Measurements from ENCODE around the gene MAPK8IP1. TPM values are rescaled to one million over a fixed set of nuclear protein-coding genes. Genes with fewer than 3 reads are reported as not detected.

The MAPK8IP1 gene
- total RNA-seq, 4 donors from 2014 or later, result 9.8 to 17.5 (median 13.8) TPM

DNA sequence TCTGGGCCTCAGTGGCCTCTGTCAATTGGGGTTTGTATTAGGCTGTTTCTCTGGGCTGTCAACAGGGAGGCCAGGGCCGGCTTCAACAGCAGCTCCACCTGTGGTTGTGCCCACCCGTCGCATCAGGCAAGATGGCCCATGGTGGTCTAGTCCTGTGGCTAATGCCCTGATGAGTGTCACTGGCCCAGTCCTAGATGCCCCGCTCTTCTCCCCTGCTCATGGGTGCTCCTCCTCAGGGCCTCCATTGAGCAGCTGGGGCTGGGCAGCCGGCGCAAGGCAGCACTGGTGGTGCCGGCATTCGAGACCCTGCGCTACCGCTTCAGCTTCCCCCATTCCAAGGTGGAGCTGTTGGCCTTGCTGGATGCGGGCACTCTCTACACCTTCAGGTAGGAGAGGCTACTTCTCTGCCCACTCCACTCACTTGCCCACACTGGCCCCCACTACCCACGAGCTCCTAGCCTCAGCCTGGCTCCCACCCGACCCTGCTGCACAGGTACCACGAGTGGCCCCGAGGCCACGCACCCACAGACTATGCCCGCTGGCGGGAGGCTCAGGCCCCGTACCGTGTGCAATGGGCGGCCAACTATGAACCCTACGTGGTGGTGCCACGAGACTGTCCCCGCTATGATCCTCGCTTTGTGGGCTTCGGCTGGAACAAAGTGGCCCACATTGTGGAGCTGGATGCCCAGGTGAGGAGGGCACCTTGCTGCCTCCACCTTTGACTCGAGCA, 42.4 kb downstream of the MAPK8IP1 start:
- Histone ChIP-seq H3K27me3 (peaks cover 43% of the 10 kb centered on the region), H3K4me1 (peaks cover 0 to 6% (median 2%) of the 10 kb centered on the region in 3 donors), H3K36me3 (peaks cover 0 to 26% of the 10 kb centered on the region in 2 donors), H3K4me3 (no peak overlapping the region), H3K9me3 (no peaks in the 10 kb centered on the region), H3K27ac (no peak overlapping the region)
- ATAC-seq, result no peak
- TF ChIP-seq POLR2AphosphoS5 (IDR thresholded peaks at IDR 0.05) (no peak), EP300 (IDR thresholded peaks at IDR 0.05) (no peak), POLR2A (IDR thresholded peaks at IDR 0.05) (no peak)
- TF ChIP-seq, protein P1, sequence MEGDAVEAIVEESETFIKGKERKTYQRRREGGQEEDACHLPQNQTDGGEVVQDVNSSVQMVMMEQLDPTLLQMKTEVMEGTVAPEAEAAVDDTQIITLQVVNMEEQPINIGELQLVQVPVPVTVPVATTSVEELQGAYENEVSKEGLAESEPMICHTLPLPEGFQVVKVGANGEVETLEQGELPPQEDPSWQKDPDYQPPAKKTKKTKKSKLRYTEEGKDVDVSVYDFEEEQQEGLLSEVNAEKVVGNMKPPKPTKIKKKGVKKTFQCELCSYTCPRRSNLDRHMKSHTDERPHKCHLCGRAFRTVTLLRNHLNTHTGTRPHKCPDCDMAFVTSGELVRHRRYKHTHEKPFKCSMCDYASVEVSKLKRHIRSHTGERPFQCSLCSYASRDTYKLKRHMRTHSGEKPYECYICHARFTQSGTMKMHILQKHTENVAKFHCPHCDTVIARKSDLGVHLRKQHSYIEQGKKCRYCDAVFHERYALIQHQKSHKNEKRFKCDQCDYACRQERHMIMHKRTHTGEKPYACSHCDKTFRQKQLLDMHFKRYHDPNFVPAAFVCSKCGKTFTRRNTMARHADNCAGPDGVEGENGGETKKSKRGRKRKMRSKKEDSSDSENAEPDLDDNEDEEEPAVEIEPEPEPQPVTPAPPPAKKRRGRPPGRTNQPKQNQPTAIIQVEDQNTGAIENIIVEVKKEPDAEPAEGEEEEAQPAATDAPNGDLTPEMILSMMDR (IDR thresholded peaks at IDR 0.05), result no peak
- WGBS, 2 donors (ENCODE audit: low coverage in 1 of 2), result 90 to 100% methylated on average over 1 to 6 of the region's 27 CpGs

DNA sequence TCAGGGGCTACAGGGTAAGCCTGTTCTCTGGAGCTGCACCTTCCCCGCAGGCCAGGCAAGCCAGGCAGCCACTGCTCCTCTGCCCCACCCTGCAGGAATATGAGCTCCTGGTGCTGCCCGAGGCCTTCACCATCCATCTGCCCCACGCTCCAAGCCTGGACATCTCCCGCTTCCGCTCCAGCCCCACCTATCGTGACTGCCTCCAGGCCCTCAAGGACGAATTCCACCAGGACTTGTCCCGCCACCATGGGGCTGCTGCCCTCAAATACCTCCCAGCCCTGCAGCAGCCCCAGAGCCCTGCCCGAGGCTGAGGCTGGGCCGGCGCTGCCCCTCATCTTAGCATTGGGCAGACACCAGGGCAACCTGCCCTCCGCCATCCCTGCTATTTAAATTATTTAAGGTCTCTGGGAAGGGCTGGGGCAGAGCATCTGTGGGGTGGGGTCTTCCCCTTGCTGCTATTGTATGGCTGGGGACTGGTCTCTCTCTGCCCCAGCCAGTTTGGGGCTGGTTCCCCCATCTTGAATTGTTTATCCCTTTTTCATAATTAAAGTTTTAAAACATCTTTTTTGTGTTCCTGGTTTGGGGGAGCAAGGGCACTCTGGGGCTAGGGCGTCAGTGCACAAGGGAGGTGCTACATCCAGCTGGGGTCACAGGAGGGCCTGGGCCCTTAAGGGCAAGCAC, 43.2 kb downstream of the MAPK8IP1 start:
- no peak for ATAC-seq
- 50 to 73% methylated on average over 2 to 5 of the region's 13 CpGs for WGBS, 2 donors (ENCODE audit: low coverage in 1 of 2)
- H3K27ac ChIP-seq, result no peak overlapping the region

DNA sequence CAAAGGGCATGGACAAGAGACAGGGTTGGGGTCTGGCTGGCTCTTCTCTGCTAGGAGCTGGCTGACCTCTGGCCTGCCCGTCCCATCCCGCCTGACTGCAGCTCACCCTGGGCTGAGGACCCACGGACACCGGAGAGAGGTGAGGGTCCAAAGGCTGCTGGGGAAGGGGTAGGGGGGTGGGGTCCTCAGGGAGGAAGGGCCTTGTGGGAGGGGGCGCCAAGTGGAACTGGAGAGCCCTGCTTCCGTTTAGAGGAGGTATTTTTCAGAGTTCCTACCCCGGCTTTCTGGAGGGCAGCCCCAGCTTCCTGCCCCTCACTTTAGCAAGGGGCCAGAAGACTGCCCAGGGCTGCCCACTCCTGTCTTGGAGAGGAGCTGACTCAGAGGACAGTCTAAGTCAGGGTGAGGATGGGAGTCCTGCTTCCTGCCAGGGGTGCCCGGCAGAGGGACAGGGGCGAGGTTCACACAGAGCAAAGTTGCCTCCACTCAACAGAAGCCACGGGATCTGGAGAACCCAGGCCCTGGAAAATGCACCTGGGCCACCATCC, 44.1 kb downstream of the MAPK8IP1 start:
- Histone ChIP-seq H3K9me3 (no peaks in the 10 kb centered on the region), H3K4me1 (no peaks in the 10 kb centered on the region), H3K27me3 (peaks cover 28% of the 10 kb centered on the region), H3K4me3 (no peak overlapping the region), H3K36me3 (peaks cover 0 to 43% of the 10 kb centered on the region in 2 donors), H3K27ac (no peak overlapping the region)
- ATAC-seq, result no peak
- WGBS, 2 donors (ENCODE audit: low coverage in 1 of 2), result 64% methylated on average over 6 of the region's 10 CpGs; no CpG with 5 or more reads in 1 of the 2 donors
- no peak for TF ChIP-seq EP300 (IDR thresholded peaks at IDR 0.05)
- no peak for TF ChIP-seq POLR2AphosphoS5 (IDR thresholded peaks at IDR 0.05)

More for the DNA sequence above, 43.2 kb downstream of the MAPK8IP1 start:
- no peaks in the 10 kb centered on the region for H3K9me3 ChIP-seq
- TF ChIP-seq, protein P1 (IDR thresholded peaks at IDR 0.05), result no peak
- TF ChIP-seq POLR2AphosphoS5 (IDR thresholded peaks at IDR 0.05) (no peak), EP300 (IDR thresholded peaks at IDR 0.05) (no peak), POLR2A (IDR thresholded peaks at IDR 0.05) (no peak)
- no peaks in the 10 kb centered on the region for H3K4me1 ChIP-seq
- H3K4me3 ChIP-seq, result no peak overlapping the region
- peaks cover 0 to 34% of the 10 kb centered on the region in 2 donors for H3K36me3 ChIP-seq
- peaks cover 35% of the 10 kb centered on the region for H3K27me3 ChIP-seq

GRCh38 chr11:45930031-45930794, 44.8 kb downstream of the MAPK8IP1 start:
- no peak for ATAC-seq
- WGBS, 2 donors (ENCODE audit: low coverage in 1 of 2), result 81% methylated on average over 11 of the region's 14 CpGs; no CpG with 5 or more reads in 1 of the 2 donors
- Histone ChIP-seq H3K4me1 (no peaks in the 10 kb centered on the region), H3K9me3 (no peaks in the 10 kb centered on the region), H3K27ac (no peak overlapping the region), H3K4me3 (no peak overlapping the region), H3K27me3 (peaks cover 22% of the 10 kb centered on the region), H3K36me3 (peaks cover 0 to 49% of the 10 kb centered on the region in 2 donors)
- no peak for TF ChIP-seq POLR2AphosphoS5 (IDR thresholded peaks at IDR 0.05)
- TF ChIP-seq POLR2A (IDR thresholded peaks at IDR 0.05), result no peak
- TF ChIP-seq, protein P1 (IDR thresholded peaks at IDR 0.05), result no peak
- no peak for TF ChIP-seq EP300 (IDR thresholded peaks at IDR 0.05)

Data from gastroesophageal sphincter (tissue), 4 donors.